GM19328 (cell line): ENCODE measurements around the gene KCNV2.

Source experiments
- ATAC-seq: cut with Tn5 transposase; IDR thresholded peaks from one replicate; pipeline ENCODE4 v1.9.1; 2021; ENCODE audit warnings: mild to moderate bottlenecking, moderate library complexity; ENCODE audit not compliant: unreplicated experiment

Gene KCNV2

GRCh38 chr9:2718698-2719033 is 1.4 kb downstream of the KCNV2 start:
- no peak for ATAC-seq

DNA sequence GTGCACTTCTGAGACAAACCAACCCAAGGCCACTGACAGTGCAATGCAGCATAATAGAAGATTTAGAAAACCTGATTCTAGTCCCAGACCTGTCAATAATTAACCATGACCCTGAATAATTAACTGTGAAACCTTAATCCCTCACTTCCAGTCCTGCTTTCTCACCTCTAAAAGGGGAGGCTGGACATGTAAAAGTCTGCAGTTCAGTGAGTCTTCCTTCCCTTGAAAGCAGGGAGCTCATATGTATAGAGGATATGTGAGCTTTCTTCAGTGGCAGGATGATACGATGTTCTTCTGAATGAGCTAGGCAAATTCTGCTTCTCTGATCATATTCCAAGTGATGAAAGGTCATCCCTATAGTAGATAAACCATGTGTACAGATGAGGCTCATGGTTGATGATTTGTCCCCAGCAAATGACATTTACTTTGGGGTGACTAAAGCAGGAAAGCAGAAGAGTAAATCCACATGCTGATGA is 2.9 kb downstream of the KCNV2 start:
- ATAC-seq, result no peak

- ATAC-seq, result no peak
Observed at GRCh38 chr9:2722715-2723114, 5.4 kb downstream of the KCNV2 start.

GRCh38 chr9:2723376-2724065 is 6.2 kb downstream of the KCNV2 start:
- ATAC-seq, result no peak

DNA sequence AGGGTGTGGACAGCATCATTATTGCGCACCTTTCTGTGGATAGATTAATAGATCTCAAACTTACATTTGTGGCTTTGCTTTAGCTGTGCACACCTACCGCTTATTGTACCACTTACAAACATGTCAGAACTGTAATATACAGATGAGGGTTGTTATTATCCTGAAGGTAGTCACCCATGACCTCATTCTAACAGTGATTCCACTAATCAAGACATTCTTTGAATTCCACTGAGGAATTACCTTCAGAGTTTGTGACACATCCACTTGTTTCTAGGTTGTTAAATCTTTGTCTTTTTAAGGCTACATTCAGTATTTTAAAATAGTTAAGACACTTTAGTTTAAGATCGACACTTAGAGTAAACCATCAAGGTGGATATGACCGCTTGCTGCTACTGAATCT is 7.8 kb downstream of the KCNV2 start:
- ATAC-seq, result no peak

GRCh38 chr9:2725898-2726649 is 8.8 kb downstream of the KCNV2 start:
- no peak for ATAC-seq

DNA sequence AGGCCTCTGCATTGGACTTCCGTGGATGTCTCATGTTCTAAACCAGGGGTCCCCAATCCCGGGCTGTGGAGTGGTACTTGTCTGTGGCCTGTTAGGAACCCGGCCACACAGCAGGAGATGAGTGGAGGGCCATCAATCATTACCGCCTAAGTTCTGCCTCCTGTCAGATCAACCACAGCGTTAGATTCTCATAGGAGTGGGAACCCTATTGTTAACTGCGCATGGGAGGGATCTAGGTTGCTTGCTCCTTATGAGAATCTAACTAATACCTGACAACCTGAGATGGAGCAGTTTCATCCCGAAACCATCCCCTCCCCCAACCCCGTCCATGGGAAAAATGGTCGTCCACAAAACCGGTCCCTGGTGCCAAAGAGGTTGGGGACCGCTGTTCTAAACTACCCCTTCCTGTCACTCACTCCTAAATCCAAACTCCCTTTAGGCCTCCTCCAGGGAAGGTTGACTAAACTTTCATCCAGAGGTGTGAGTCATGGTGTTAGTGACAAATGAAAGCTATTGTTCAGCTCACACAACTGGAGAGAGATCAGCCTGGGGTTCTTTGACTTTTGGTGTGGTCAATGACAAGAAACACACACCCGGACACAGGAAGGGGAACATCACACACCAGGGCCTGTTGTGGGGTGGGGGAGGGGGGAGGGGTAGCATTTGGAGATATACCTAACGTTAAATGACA is 9.5 kb downstream of the KCNV2 start:
- no peak for ATAC-seq

DNA sequence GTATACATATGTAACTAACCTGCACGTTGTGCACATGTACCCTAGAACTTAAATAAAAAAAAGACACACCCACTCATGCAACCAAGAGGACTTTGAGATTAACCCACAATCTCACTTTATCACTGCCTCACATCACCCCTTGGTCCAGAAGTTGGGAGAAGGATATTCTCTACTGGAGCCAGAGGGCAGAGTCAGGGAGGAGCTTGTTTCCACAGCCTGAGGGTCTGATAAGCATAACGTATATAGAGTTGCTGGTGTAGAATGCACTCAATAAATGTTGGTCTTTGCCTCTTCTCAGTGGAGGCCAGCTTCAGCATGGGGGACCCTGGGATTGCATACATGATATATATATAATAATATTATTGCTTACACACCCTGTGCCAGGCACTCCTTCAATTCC is 10.1 kb downstream of the KCNV2 start:
- ATAC-seq, result no peak

- peak; percentile 67 for ATAC-seq
Observed at GRCh38 chr9:2727966-2728613, 10.8 kb downstream of the KCNV2 start.

DNA sequence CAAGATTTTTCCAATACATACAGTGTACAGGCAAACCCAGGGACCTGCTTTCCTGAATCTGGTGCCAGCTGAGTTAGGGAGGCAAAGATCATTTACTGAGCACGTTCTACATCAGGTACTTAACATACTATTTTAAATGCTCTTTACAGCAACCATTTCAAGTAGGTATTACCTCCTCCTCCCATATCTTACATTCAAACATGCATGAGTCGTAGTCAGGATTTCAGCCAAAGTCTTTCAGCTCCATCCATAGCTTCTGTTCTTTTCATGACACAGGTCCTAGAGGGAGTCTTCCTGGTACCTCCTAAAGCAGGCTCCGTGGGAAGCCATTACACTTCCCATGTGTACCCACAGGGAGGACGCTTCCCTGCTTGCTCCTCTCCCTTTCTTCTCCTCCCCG is 11.7 kb downstream of the KCNV2 start:
- ATAC-seq, result no peak

- ATAC-seq, result no peak
Observed at GRCh38 chr9:2729721-2730120, 12.4 kb downstream of the KCNV2 start.

DNA sequence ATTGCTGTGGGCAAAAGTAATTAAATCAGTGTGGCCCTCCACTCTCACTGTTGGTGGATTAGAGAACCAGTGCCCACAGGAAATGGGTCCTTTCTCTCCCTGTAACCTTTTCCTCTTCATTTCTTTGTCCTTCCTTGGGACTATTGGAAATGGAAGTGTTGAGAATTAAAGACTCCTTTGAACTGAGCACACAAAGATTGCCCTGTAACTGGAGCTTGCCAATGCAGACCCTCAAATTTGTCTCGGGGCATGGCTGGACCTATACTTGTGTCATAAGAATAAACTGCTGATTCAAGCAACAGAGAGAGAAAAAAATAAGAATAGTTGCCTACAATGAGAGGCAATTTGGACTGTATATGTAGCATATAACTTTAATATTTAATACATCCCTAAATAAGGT is 13.7 kb downstream of the KCNV2 start:
- ATAC-seq, result no peak

- ATAC-seq, result no peak
Observed at GRCh38 chr9:2732492-2732891, 15.2 kb downstream of the KCNV2 start.

- no peak for ATAC-seq
Observed at GRCh38 chr9:2740616-2741015, 23.3 kb downstream of the KCNV2 start.

- no peak for ATAC-seq
Observed at GRCh38 chr9:2741441-2742158, 24.3 kb downstream of the KCNV2 start.

DNA sequence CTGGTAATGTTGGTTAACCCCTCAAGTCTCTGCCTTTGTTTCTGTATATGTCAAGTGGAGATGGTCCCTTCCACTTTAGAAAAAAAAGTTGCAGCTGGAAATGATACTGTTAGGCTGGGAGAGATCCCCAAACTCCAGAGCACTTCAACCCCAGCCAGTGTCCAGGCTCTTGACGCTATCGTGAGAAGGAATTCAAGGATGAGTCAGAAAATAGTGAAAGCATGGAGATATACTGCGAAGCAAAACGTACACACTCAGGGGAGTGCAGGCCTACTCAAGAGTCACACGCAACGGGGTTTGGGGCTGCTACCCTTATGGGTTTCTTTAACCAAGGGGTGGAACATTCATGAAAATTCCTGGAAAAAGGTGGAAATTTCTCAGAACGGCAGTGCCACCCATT is 24.9 kb downstream of the KCNV2 start:
- ATAC-seq, result no peak

- ATAC-seq, result no peak
Observed at GRCh38 chr9:2743937-2744529, 26.7 kb downstream of the KCNV2 start.

- ATAC-seq, result no peak
Observed at GRCh38 chr9:2745560-2746380, 28.5 kb downstream of the KCNV2 start.

GRCh38 chr9:2749485-2749884 is 32.2 kb downstream of the KCNV2 start:
- no peak for ATAC-seq

- ATAC-seq, result no peak
Observed at GRCh38 chr9:2755285-2755684, 38.0 kb downstream of the KCNV2 start.
